Heart left ventricle (tissue), 16 donors: Measurements from ENCODE around the gene SDR42E1. TPM values are rescaled to one million over a fixed set of nuclear protein-coding genes. Genes with fewer than 3 reads are reported as not detected.
"Not testable (repeated sequence)": the region's sequence is repeated elsewhere in the genome, so short reads cannot be mapped to it uniquely, and the experiment has no call there.

Experiments
- ATAC-seq, 4 donors: fragments of 200-7000 bp; cut with Tn5 transposase; one replicate each; pipeline ENCODE4 v1.9.1; 2020 to 2022; ENCODE audit warnings: moderate library complexity in 4 of 4, mild to moderate bottlenecking in 3 of 4, moderate number of reproducible peaks in 1 of 4
- DNase-seq, 5 donors: peaks; one replicate each; pipeline ENCODE4 v3.0.0-alpha.2; 2020
- H3K27ac ChIP-seq, 12 donors: fragments of 200-600 bp; sonication (generic) in 4 of 12; one replicate each; pipeline versions ENCODE4 v1.5.0 to v1.8.0; 2016 to 2022; ENCODE audit warnings: mild to moderate bottlenecking in 2 of 12
- H3K27me3 ChIP-seq, 9 donors: fragments of 200-600 bp; sonication (generic) in 2 of 9; one replicate each; pipeline versions ENCODE4 v1.5.1 to v1.8.0; 2016 to 2022; ENCODE audit warnings: mild to moderate bottlenecking in 3 of 9
- H3K36me3 ChIP-seq, 9 donors: fragments of 200-600 bp; sonication (generic) in 2 of 9; one replicate each; pipeline versions ENCODE4 v1.5.0 to v1.8.0; 2018 to 2022; ENCODE audit warnings: mild to moderate bottlenecking in 2 of 9
- H3K4me1 ChIP-seq, 12 donors: fragments of 200-600 bp; sonication (generic) in 4 of 12; one replicate each; pipeline versions ENCODE4 v1.5.0 to v1.8.0; 2016 to 2022; ENCODE audit warnings: mild to moderate bottlenecking in 3 of 12
- H3K4me3 ChIP-seq, 12 donors: fragments of 200-600 bp; sonication (generic) in 4 of 12; one replicate each; pipeline versions ENCODE4 v1.5.0 to v1.8.0; 2017 to 2022; ENCODE audit warnings: mild to moderate bottlenecking in 9 of 12, moderate library complexity in 4 of 12
- H3K9me3 ChIP-seq, 12 donors: fragments of 200-600 bp; sonication (generic) in 4 of 12; one replicate each; pipeline versions ENCODE4 v1.5.0 to v1.8.0; 2016 to 2022; ENCODE audit warnings: mild to moderate bottlenecking in 1 of 12
- CTCF ChIP-seq, 12 donors: fragments of 200-600 bp; sonication (generic) in 4 of 12; IDR thresholded peaks; one replicate each; pipeline versions ENCODE4 v1.5.0 to v1.8.0; 2018 to 2022; ENCODE audit warnings: antibody characterized with exemption in 12 of 12, mild to moderate bottlenecking in 5 of 12
- POLR2A ChIP-seq, 2 donors: fragments of 450-650 bp; IDR thresholded peaks; one replicate each; pipeline ENCODE4 v1.6.1; 2017; ENCODE audit warnings: antibody characterized with exemption in 2 of 2, mild to moderate bottlenecking in 2 of 2, moderate library complexity in 2 of 2
- WGBS, 4 donors: extraction: QIAGEN DNeasy Blood & Tissue Kit in 2 of 4; methylation state at CpG; one replicate each; pipeline versions ENCODE4 v1.1.5 to v1.1.7; 2013 to 2018; 5-methylcytosine and 5-hydroxymethylcytosine counted together
- intact Hi-C, 10 donors: fragments of 100-400 bp; cut with DNase I; formaldehyde crosslinking; loops; one replicate each; pipeline versions ENCODE4 v1.11.1 to v1.14.2; 2022
- polyA plus RNA-seq, 2 donors: library from polyadenylated mRNA; stranded (reverse); fragments of 200-250 nt; gene quantifications; one replicate each; pipeline ENCODE4 v1.2.3, GENCODE V29; 2013
- total RNA-seq, 9 donors: library from RNA; depleted of rRNA in 2 of 9; stranded (reverse); fragments of >200 nt in 2 of 9; fragmentation: NEBNext Ultra II Directional in 3 of 9; extraction: Animal tissue kit (Norgen Biotek cat#: 25700) in 3 of 9; gene quantifications; one replicate each; pipeline versions ENCODE4 v1.1.0 to v1.2.4, GENCODE V29; 2016 to 2023
- donor health status: ischemic (EF 13 %, LVEDD 7.1; RV severe dilation, severe dysfunction).
- donor health status: healthy with polysubstance abuse.
- donor health status: DM: no; HTN: yes; CAD: no.
- donor health status: DM: no; HTN: no; CAD: no.
- donor health status: ischemic (EF 25% LVEDD 6.9; RV normal size, moderate dysfunction).
- donor health status: ischemic (EF 25% LVEDD 5.7; RV mildly dilated, moderate dysfunction).
- donor health status: healthy.
- donor health status: DM: yes; HTN: yes; CAD: no.
- donor health status: ischemic (EF 35%, LVEDD 5.7; RV mildly dilated, moderate dysfunction).
- donor health status: nonischemic (EF 11% LVEDD 7.7; RV severe dilation, severe dysfunction).
- donor health status: DM: yes; HTN: yes; CAD: no.
- donor health status: PGD.
- donor health status: ischemic (EF 29% LVEDD 5.4; RV normal size, mild dysfunction).
- donor health status: nonischemic (EF 23%, LVEDD 6.1; RV moderate dilation, normal function).

SDR42E1 gene
- total and polyA plus RNA-seq, 11 donors, result 0.06 to 2.2 (median 0.75) TPM; not detected in 1

- H3K36me3 ChIP-seq, result no peaks in the 10 kb centered on the region
- no peak for ATAC-seq
- no peaks in the 10 kb centered on the region for H3K4me1 ChIP-seq
- H3K27me3 ChIP-seq, result no peaks in the 10 kb centered on the region
- WGBS, 4 donors, result 85 to 89% (median 88%) methylated on average over 8 of the region's 8 CpGs
- no peak overlapping the region for H3K4me3 ChIP-seq
- H3K9me3 ChIP-seq, result no peaks in the 10 kb centered on the region
- intact Hi-C loops, result no loop called here
- TF ChIP-seq CTCF (IDR thresholded peaks at IDR 0.05), result no peak
- TF ChIP-seq POLR2A (IDR thresholded peaks at IDR 0.05), result no peak
- H3K27ac ChIP-seq, result no peak overlapping the region
- no peak for DNase-seq
Measured at GRCh38 chr16:81987121-81987520, 24.1 kb downstream of the SDR42E1 start.

DNA sequence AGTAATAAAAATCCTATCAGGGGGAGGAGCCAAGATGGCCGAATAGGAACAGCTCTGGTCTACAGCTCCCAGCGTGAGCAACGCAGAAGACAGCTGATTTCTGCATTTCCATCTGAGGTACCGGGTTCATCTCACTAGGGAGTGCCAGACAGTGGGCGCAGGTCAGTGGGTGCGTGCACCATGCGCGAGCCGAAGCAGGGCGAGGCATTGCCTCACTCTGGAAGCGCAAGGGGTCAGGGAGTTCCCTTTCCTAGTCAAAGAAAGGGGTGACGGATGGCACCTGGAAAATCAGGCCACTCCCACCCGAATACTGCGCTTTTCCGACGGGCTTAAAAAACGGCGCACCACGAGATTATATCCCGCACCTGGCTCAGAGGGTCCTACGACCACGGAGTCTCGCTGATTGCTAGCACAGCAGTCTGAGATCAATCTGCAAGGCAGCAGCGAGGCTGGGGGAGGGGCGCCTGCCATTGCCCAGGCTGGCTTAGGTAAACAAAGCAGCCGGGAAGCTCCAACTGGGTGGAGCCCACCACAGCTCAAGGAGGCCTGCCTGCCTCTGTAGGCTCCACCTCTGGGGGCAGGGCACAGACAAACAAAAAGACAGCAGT is 33.8 kb downstream of the SDR42E1 start:
- H3K36me3 ChIP-seq, result not testable (repeated sequence)
- WGBS, 4 donors, result 85 to 91% (median 89%) methylated on average over 13 to 26 of the region's 26 CpGs

DNA sequence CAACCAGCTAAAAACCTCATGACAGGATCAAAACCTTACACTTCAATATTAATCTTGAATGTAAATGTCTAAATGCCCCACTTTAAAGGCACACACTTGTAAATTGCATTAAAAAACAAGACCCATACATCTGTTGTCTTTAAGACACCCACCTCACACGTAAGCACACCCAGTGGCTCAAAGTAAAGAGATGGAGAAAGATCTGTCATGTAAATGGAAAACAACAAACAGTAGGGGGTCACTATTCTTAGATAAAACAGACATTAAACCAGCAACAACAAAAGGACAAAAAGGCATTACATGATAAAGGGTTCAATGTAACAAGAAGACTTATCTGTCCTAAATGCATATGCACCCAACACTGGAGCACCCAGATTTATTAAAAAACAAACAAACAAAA is 35.6 kb downstream of the SDR42E1 start:
- Histone ChIP-seq H3K9me3 (peaks cover 0 to 49% (median 14%) of the 10 kb centered on the region in 12 donors), H3K4me3 (no peak overlapping the region), H3K36me3 (no peaks in the 10 kb centered on the region), H3K27me3 (no peaks in the 10 kb centered on the region), H3K4me1 (no peaks in the 10 kb centered on the region), H3K27ac (no peak overlapping the region)
- no peak for ATAC-seq
- intact Hi-C loops, result no loop called here
- no peak for TF ChIP-seq POLR2A (IDR thresholded peaks at IDR 0.05)
- TF ChIP-seq CTCF (IDR thresholded peaks at IDR 0.05), result no peak
- DNase-seq, result no peak
- WGBS, 4 donors, result 26 to 53% (median 46%) methylated on average over 1 of the region's 1 CpG

More for the DNA sequence above, 33.8 kb downstream of the SDR42E1 start:
- DNase-seq, H3K4me1 ChIP-seq, H3K27me3 ChIP-seq, ATAC-seq, intact Hi-C loops, H3K27ac ChIP-seq, H3K4me3 ChIP-seq: not testable (repeated sequence)
- H3K9me3 ChIP-seq, result peaks cover 0 to 34% (median 3%) of the 10 kb centered on the region in 12 donors

GRCh38 chr16:81973737-81974136 is 37.5 kb downstream of the SDR42E1 start:
- peaks cover 0 to 54% (median 15%) of the 10 kb centered on the region in 12 donors for H3K9me3 ChIP-seq
- no peaks in the 10 kb centered on the region for H3K27me3 ChIP-seq
- no peak overlapping the region for H3K4me3 ChIP-seq
- no peak for DNase-seq
- H3K36me3 ChIP-seq, result no peaks in the 10 kb centered on the region
- H3K4me1 ChIP-seq, result no peaks in the 10 kb centered on the region
- no peak for TF ChIP-seq CTCF (IDR thresholded peaks at IDR 0.05)
- no peak for TF ChIP-seq POLR2A (IDR thresholded peaks at IDR 0.05)
- ATAC-seq, result no peak
- intact Hi-C loops, result no loop called here
- 74 to 84% (median 79%) methylated on average over 2 of the region's 2 CpGs for WGBS, 4 donors
- no peak overlapping the region for H3K27ac ChIP-seq

- Histone ChIP-seq H3K27me3 (no peaks in the 10 kb centered on the region), H3K9me3 (peaks cover 0 to 50% (median 15%) of the 10 kb centered on the region in 12 donors), H3K4me1 (no peaks in the 10 kb centered on the region), H3K36me3 (no peaks in the 10 kb centered on the region), H3K27ac (no peak overlapping the region), H3K4me3 (no peak overlapping the region)
- intact Hi-C loops, result no loop called here
- no peak for ATAC-seq
- TF ChIP-seq CTCF (IDR thresholded peaks at IDR 0.05) (no peak), POLR2A (IDR thresholded peaks at IDR 0.05) (no peak)
- DNase-seq, result no peak
- 97 to 100% (median 99%) methylated on average over 1 of the region's 1 CpG for WGBS, 4 donors
Measured at GRCh38 chr16:81971853-81972252, 39.4 kb downstream of the SDR42E1 start.
